SU-DHL-6 (cell line): Measurements from ENCODE around the gene RGS11.

Experiments
- H2AFZ ChIP-seq: fragments of 200-600 bp; sonication (generic); 2 replicates; pipeline ENCODE4 v1.6.1; 2014; ENCODE audit warnings: low read depth, mild to moderate bottlenecking, moderate library complexity, mixed read lengths, antibody characterized with exemption, low read length; ENCODE audit not compliant: severe bottlenecking
- H3F3A ChIP-seq: fragments of 200-600 bp; shearing (Covaris generic); 2 replicates; pipeline ENCODE4 v1.6.0; 2016; ENCODE audit warnings: antibody characterized with exemption, mild to moderate bottlenecking; ENCODE audit not compliant: insufficient read depth
- H3K27ac ChIP-seq: fragments of 200-600 bp; sonication (generic); 2 replicates; pipeline ENCODE4 v1.5.1; 2016; ENCODE audit warnings: low read depth, mild to moderate bottlenecking, low read length, moderate library complexity, mixed read lengths
- H3K27me3 ChIP-seq: fragments of 200-600 bp; sonication (generic), shearing (Covaris generic); 2 replicates; pipeline ENCODE4 v1.6.0; 2014; ENCODE audit warnings: mild to moderate bottlenecking, low read length
- H3K36me3 ChIP-seq: fragments of 200-600 bp; sonication (generic); 2 replicates; pipeline ENCODE4 v1.6.1; 2014; ENCODE audit warnings: mild to moderate bottlenecking, low read length, mixed read lengths
- H3K4me2 ChIP-seq: fragments of 300-600, 200-600 bp; shearing (Covaris generic), sonication (generic); 2 replicates; pipeline ENCODE4 v1.6.0; 2014; ENCODE audit warnings: low read length, low read depth, mild to moderate bottlenecking; ENCODE audit not compliant: poor library complexity, severe bottlenecking
- H3K4me3 ChIP-seq: fragments of 200-600 bp; sonication (generic); 2 replicates; pipeline ENCODE4 v1.5.1; 2014; ENCODE audit warnings: antibody characterized with exemption, low read length, mild to moderate bottlenecking, mixed read lengths; ENCODE audit not compliant: insufficient read depth, poor library complexity, severe bottlenecking
- H3K79me2 ChIP-seq: fragments of 200-600 bp; sonication (generic); 2 replicates; pipeline ENCODE4 v1.6.1; 2014; ENCODE audit warnings: mild to moderate bottlenecking, low read length, moderate library complexity; ENCODE audit not compliant: insufficient read depth
- H3K9ac ChIP-seq: fragments of 200-600 bp; sonication (generic); 2 replicates; pipeline ENCODE4 v1.7.0; 2014; ENCODE audit warnings: mild to moderate bottlenecking, low read length
- H3K9me2 ChIP-seq: fragments of 200-600 bp; sonication (generic); replicated peaks from 2 replicates; pipeline ENCODE4 v1.6.1; 2014; ENCODE audit warnings: low read length; ENCODE audit not compliant: insufficient read depth
- H3K9me3 ChIP-seq: fragments of 200-600 bp; sonication (generic); 2 replicates; pipeline ENCODE4 v1.6.1; 2014; ENCODE audit warnings: low read length, mixed read lengths; ENCODE audit not compliant: insufficient read depth
- H4K20me1 ChIP-seq: fragments of 200-600 bp; sonication (generic); 2 replicates; pipeline ENCODE4 v1.6.1; 2014; ENCODE audit warnings: low read depth, mild to moderate bottlenecking, antibody characterized with exemption, low read length, moderate library complexity, mixed read lengths
- EZH2phosphoT487 ChIP-seq: fragments of 200-600 bp; sonication (generic), shearing (Covaris generic); conservative IDR thresholded peaks from 2 replicates; pipeline ENCODE4 v1.6.1; 2018; ENCODE audit warnings: mild to moderate bottlenecking, antibody characterized with exemption, low read length, moderate library complexity, mixed read lengths
- TF ChIP-seq, protein P1 (sequence below): fragments of 200-600 bp; sonication (generic); IDR thresholded peaks from one replicate; pipeline ENCODE4 v1.5.1; 2017; ENCODE audit warnings: antibody characterized with exemption, mild to moderate bottlenecking, low read length, moderate library complexity; ENCODE audit not compliant: insufficient read depth, poor library complexity, severe bottlenecking

Gene RGS11

DNA sequence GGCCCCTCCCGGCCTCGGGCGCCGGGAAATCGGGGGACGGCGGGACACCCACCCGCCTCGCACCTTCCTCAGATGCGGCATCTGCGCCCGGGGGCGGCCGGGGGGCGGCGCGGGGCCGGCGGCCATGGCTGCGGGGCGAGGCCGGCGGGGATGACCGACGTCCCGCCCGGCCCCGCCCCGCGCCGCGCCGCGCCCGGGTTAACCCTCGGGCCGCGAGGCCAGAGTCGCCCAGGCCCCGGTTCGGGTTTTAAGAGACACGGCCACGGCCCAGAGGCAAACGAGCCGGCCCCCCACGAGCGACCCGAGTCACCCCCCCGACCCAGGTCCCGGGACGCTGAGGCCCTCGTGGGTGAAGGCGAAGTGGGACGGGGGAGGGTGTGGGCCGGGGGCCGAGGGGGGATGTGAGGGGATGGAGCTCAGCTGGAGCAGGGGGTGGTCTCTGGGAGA lies at the start of gene RGS11:
Gene RGS11 (minus strand): TSS at position 159 of the 447 bp plus-strand sequence. CDS start 33 bp downstream, at position 126.
- no peak within 1 kb of the TSS for H3K4me2 ChIP-seq
- H3K27ac ChIP-seq, result no peak within 1 kb of the TSS
- H3K4me3 ChIP-seq, result no peak within 1 kb of the TSS
- no peaks in the 10 kb centered on the region for H3K36me3 ChIP-seq
- no peaks in the 10 kb centered on the region for H4K20me1 ChIP-seq
- no peak within 1 kb of the TSS for H3K9ac ChIP-seq
- H3K27me3 ChIP-seq, result no peaks in the 10 kb centered on the region
- no peak within 1 kb of the TSS for H2AFZ ChIP-seq
- H3F3A ChIP-seq, result no peaks in the 10 kb centered on the region
- H3K9me2 ChIP-seq, result no peaks in the 10 kb centered on the region
- no peaks in the 10 kb centered on the region for H3K79me2 ChIP-seq
- no peaks in the 10 kb centered on the region for H3K9me3 ChIP-seq
- TF ChIP-seq EZH2phosphoT487, result no peak
- TF ChIP-seq, protein P1, sequence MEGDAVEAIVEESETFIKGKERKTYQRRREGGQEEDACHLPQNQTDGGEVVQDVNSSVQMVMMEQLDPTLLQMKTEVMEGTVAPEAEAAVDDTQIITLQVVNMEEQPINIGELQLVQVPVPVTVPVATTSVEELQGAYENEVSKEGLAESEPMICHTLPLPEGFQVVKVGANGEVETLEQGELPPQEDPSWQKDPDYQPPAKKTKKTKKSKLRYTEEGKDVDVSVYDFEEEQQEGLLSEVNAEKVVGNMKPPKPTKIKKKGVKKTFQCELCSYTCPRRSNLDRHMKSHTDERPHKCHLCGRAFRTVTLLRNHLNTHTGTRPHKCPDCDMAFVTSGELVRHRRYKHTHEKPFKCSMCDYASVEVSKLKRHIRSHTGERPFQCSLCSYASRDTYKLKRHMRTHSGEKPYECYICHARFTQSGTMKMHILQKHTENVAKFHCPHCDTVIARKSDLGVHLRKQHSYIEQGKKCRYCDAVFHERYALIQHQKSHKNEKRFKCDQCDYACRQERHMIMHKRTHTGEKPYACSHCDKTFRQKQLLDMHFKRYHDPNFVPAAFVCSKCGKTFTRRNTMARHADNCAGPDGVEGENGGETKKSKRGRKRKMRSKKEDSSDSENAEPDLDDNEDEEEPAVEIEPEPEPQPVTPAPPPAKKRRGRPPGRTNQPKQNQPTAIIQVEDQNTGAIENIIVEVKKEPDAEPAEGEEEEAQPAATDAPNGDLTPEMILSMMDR, result no peak

DNA sequence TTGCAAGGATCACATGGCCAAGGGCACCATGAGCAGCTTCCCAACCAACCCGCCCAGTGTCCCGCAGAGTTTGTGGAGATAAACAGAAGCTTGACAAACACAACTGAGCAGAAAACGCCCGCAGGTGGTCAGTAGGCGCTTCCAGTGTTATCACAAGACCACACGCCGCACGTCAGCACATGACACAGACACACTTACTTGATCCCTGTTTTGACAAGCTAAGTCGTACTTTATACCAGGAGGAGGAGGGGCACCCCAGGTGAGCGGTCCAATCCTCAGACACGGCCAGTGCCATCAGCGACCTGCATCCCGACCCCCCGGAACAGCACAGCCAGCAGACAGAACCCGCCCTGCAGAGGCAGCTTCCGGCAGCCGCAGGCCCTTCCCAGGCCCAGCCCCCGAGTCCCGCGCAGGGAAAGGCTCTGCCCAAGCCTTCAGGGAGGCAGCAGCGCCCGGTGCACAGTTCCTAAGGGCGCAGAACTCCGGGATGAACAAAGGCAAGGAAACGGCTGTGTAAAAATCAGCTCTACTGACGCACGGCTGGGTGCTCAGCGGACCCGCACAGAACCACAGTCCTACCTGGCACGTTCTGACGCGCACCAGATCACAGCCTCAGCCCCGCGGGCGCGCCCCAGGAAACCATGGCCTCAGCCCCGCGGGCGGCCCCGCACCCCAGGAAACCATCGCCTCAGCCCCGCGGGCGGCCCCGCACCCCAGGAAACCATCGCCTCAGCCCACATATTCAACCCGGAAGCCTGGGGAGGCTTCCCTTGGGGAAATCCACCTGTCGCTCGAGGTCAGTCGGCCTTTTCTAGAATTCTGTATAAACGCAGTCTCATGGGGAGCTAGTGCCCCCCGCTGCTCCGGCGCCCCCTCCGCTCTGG lies 48.9 kb upstream of the RGS11 start:
- Histone ChIP-seq H2AFZ (no peak overlapping the region), H4K20me1 (no peaks in the 10 kb centered on the region), H3K9me3 (no peaks in the 10 kb centered on the region), H3K27me3 (no peaks in the 10 kb centered on the region), H3K27ac (no peak overlapping the region), H3K79me2 (peaks cover 17% of the 10 kb centered on the region), H3K4me2 (no peak overlapping the region), H3F3A (no peaks in the 10 kb centered on the region), H3K9me2 (no peaks in the 10 kb centered on the region), H3K9ac (no peak overlapping the region), H3K4me3 (no peak overlapping the region), H3K36me3 (no peaks in the 10 kb centered on the region)
- TF ChIP-seq, protein P1, result no peak
- TF ChIP-seq EZH2phosphoT487, result no peak

DNA sequence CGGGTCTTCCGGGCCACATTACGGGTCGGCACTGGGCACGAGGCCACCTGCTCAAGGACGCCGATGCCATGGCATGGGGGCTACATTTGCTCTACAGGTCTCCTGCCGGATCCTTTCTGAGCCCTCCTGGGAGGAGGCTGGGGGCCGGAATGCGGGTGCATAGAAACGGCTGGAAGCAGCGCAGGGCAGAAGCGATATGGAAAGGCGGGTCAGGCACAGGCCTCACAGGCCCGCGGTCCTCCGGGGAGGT lies 48.4 kb upstream of the RGS11 start:
- no peak for TF ChIP-seq EZH2phosphoT487
- TF ChIP-seq, protein P1, result no peak
- Histone ChIP-seq H3K4me2 (no peak overlapping the region), H3K9me2 (no peaks in the 10 kb centered on the region), H3F3A (no peaks in the 10 kb centered on the region), H2AFZ (no peak overlapping the region), H3K9ac (no peak overlapping the region), H3K27me3 (no peaks in the 10 kb centered on the region), H3K9me3 (no peaks in the 10 kb centered on the region), H3K27ac (no peak overlapping the region), H3K79me2 (peaks cover 17% of the 10 kb centered on the region), H3K4me3 (no peak overlapping the region), H3K36me3 (no peaks in the 10 kb centered on the region), H4K20me1 (no peaks in the 10 kb centered on the region)
